NCI-H2081 treated with DMSO at 0.1 percent for 48 hours (cell line): ENCODE results near the gene EMB.
"Not testable (repeated sequence)": the region's sequence is repeated elsewhere in the genome, so short reads cannot be mapped to it uniquely, and the experiment has no call there.

ENCODE experiments used
- DNase-seq: peaks from one replicate; lab custom pipeline; 2025; lab: John Stamatoyannopoulos, UW

Gene EMB

GRCh38 chr5:50440651-50441492 lies at the start of gene EMB:
Gene EMB, minus strand, starts transcription at chr5:50441288. Its CDS starts 137 bp downstream, at chr5:50441151.
- DNase-seq = no peak

GRCh38 chr5:50489491-50489890 lies 48.4 kb upstream of the EMB start:
- DNase-seq = not testable (repeated sequence)

GRCh38 chr5:50478790-50479189 lies 37.7 kb upstream of the EMB start:
- DNase-seq = not testable (repeated sequence)

- DNase-seq = no peak
Measured at GRCh38 chr5:50476549-50476948, 35.5 kb upstream of the EMB start.

- not testable (repeated sequence) for DNase-seq
Measured at GRCh38 chr5:50465015-50465414, 23.9 kb upstream of the EMB start.

GRCh38 chr5:50463726-50464125 lies 22.6 kb upstream of the EMB start:
- no peak for DNase-seq

- no peak for DNase-seq
Measured at GRCh38 chr5:50463047-50463446, 22.0 kb upstream of the EMB start.

GRCh38 chr5:50462579-50462978 lies 21.5 kb upstream of the EMB start:
- not testable (repeated sequence) for DNase-seq

GRCh38 chr5:50458372-50458771 lies 17.3 kb upstream of the EMB start:
- not testable (repeated sequence) for DNase-seq

GRCh38 chr5:50449241-50449640 lies 8.2 kb upstream of the EMB start:
- not testable (repeated sequence) for DNase-seq

GRCh38 chr5:50447941-50448340 lies 6.9 kb upstream of the EMB start:
- no peak for DNase-seq

- no peak for DNase-seq
Measured at GRCh38 chr5:50447228-50447627, 6.1 kb upstream of the EMB start.

GRCh38 chr5:50445296-50445949 lies 4.3 kb upstream of the EMB start:
- no peak for DNase-seq

GRCh38 chr5:50442559-50443539 lies 1.8 kb upstream of the EMB start:
- not testable (repeated sequence) for DNase-seq

- DNase-seq = no peak
Measured at GRCh38 chr5:50441493-50441955, 436 bp upstream of the EMB start.

GRCh38 chr5:50439221-50439620 lies 1.9 kb downstream of the EMB start:
- no peak for DNase-seq

- DNase-seq = not testable (repeated sequence)
Measured at GRCh38 chr5:50438060-50438459, 3.0 kb downstream of the EMB start.

GRCh38 chr5:50435168-50435567 lies 5.9 kb downstream of the EMB start:
- no peak for DNase-seq

- DNase-seq = not testable (repeated sequence)
Measured at GRCh38 chr5:50431133-50431904, 9.8 kb downstream of the EMB start.

GRCh38 chr5:50423100-50423799 lies 17.8 kb downstream of the EMB start:
- DNase-seq = not testable (repeated sequence)
